ENCODE results near the gene ACSM5.
"Not testable (repeated sequence)": the region's sequence is repeated elsewhere in the genome, so short reads cannot be mapped to it uniquely, and the experiment has no call there.

ACSM5 gene

DNA sequence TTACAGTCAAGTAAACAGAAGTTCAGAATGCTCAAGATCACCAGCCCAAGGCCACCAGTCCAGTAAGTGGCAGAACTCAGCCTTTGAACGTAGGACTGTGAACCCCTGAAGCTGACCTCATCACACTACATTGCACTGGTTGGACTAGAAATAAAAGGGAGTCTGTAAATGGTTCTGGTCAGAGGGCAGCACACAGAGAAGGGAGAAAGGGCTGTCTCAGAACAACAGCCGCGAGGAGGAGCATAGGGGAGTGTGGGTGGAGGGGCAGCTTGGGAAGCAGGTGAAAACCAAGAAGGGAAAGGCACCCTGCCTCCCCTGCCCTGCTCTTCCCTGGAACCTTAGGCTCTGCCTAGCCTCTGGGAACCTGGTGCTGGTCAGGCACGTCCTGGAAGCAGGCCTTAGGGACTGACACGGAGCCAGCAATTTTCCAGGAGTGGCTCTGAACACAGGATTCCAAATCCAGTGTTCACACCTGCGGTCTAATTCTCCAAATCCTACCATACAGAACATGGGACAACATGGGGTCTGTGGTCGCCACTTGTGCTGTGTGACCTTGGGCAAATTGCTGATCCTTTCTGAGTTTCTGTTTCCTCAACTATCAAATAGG, 11.8 kb upstream of the ACSM5 start:
- FAIRE-seq (no peak), DNase-seq (ENCODE audit: low spot score) (no peak)

DNA sequence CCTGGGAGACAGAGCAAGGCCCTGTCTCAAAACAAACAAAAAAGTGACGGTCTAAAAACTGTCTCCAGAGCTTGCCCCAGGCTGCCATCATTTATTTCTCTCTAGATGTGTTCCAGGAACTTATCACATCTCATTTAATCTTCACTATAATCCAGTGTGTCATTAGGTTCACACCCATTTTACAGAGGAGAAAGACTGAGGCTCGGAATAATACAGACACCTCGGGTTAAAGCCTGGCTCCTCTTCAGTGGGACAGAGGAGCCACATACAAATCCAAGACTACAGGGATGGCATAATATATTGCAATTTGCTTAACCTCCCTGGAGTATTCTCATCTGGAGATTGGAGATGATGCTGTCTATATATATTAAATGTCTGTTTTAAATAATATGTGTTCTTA, 10.7 kb upstream of the ACSM5 start:
- no peak for FAIRE-seq
- DNase-seq (ENCODE audit: low spot score): no peak

DNA sequence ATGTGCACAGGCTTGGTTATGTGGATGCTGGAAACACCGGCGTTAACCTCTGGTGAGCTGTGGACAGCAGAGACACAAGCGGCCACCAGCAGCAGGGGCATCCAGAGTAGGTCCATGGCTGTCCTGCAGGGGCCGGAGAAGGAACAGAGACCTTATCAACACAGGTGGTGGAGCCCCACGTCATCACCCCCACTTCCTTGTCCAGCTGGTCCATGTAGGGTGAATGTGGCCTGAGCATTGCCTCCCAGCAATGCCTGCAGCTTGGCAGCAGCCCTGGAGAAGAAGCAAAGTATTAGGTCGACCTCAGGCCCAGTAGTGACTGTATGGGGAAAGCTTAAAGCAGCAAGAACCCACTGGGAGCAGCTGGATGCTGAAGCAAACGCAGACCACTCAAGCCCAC, 10.1 kb upstream of the ACSM5 start:
- FAIRE-seq: no peak

DNA sequence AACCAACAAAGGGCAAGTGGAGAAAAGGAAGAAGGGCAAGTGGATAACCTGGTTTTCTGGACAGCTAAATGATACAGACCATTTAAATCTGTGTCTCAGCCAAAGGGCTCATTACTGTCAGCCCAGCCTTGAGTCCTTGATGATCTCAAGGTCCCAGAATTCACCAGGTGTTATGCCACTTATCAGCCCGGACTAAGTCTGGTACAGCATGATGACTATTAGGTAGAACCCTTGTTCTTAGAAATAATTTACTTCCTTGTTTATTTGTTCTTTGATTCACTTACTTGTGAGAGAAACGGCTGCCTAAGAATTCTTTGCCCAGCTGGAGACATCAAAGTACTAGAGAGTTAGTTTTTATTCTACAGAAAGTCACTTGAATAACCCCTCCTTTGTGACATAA, 8.3 kb upstream of the ACSM5 start:
- FAIRE-seq (no peak), DNase-seq (ENCODE audit: low spot score) (no peak)

More for the DNA sequence above, 10.1 kb upstream of the ACSM5 start:
- DNase-seq (ENCODE audit: low spot score): no peak

DNA sequence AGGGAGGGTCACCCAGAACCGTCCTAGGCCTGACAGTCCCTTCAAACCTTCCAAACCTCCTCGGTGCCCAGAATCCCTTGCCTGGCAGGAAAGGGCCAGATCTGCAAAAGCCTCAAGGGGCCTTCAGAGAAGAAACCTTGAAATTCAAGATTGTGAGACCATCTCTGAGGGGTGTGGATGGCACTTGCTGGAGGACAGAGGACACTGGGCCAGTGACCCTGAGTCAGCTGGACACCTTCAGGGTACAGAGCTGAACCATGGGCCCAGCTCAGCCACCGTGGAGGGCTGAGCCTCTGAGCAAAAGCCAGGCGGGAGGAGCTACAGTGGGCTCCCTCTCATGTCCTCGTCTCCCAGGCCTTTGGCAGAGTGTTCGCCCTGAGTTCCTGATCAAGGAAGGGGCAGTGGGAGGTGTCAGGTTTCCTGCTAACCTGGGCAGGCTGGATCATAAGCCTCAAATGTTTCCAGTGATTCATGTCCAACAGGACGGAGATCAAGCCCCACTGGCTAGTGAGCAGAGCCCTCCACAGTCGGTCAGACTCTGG, 7.8 kb upstream of the ACSM5 start:
- FAIRE-seq (no peak), DNase-seq (ENCODE audit: low spot score) (no peak)

DNA sequence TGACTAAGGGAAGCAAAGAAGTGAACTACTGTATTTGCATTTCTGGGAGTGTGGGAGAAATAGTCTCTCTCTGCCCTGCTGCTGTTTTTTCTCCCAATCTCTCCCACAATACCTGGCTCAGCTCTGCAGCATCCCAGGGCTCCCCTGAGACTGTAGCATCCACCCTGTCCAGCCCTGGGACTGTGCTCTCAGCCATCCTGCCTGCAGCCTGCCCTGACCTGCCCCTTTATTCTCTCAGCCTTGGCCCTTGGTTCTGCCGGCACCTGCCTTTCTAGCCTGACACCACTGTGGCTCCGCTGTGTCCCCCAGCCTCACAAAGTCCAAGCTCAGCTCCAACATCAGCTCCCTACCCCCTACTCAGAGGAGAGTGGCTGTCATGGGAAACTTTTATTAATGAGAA, 6.7 kb upstream of the ACSM5 start:
- no peak for DNase-seq (ENCODE audit: low spot score)
- no peak for FAIRE-seq

DNA sequence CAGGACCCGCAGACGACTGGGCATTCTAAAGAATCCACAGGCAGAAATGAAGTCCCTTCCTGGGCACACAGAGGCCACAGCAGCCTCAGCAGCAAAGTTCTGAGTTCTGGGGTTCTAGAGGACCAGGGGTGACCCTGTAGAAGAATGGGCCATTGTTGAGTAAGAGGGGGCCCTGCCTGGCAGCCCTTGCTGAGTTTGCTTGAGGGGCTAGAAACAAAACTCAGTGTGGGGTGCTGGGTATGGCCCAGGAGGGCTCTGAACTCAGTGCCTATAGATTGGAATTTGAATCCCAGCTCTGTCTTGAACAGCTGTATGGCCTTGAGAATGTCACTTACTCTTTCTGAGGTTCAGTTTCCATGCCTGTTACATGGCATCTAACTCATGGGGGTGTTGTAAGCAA, 4.7 kb upstream of the ACSM5 start, which contains the start of gene PDILT:
Gene PDILT (minus strand): TSS at position 101 of the 400 bp plus-strand sequence. CDS start 5,437 bp downstream, outside the sequence.
- DNase-seq (ENCODE audit: low spot score) (no peak), FAIRE-seq (no peak)

DNA sequence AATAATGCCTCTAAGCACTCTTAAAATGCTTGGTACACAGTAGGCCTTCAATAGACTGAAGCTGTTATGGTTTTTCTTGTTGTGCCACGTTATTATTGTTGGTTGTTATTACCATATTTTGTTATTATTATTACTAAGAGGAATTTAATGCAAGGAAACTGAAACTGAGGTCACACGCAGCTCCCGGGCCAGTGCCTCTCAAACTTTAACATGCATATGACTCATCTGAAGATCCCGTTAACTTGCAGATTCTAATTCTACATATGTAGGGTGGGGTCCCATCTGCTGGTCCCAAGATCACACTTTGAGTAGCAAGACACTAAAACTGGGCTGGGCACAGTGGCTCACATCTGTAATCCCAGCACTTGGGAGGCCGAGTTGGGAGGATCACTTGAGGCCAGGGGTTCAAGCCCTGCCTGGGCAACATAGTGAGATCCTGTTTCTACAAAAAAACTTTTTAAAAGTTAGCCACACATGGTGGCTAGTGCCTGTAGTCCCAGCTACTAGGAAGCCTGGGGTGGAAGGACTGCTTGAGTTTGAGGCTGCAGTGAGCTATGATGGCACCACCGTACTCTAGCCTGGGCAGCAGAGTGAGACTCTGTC, 888 bp downstream of the ACSM5 start:
- no peak for DNase-seq (ENCODE audit: low spot score)

DNA sequence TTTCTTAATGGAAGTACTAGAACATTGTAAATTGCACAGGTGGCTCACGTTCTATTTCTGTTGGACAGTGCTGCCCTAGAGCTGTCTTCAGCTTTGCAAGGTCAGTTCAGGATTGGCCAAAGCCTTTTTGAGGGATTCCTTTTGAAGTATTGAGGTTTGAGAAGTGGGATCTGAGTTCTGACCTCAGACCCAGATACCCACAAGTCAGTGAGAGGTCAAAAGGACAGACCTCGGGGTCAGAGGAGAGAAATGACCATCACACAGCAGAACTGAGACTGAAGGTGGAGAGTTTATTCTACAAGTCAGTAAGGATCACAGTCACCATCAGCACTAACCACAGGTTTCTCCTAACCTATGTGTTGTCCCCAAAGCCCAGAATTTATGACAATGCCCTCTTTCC, 1.7 kb downstream of the ACSM5 start:
- DNase-seq (ENCODE audit: low spot score) (no peak), FAIRE-seq (no peak)

More for the DNA sequence above, 888 bp downstream of the ACSM5 start:
- no peak for FAIRE-seq

DNA sequence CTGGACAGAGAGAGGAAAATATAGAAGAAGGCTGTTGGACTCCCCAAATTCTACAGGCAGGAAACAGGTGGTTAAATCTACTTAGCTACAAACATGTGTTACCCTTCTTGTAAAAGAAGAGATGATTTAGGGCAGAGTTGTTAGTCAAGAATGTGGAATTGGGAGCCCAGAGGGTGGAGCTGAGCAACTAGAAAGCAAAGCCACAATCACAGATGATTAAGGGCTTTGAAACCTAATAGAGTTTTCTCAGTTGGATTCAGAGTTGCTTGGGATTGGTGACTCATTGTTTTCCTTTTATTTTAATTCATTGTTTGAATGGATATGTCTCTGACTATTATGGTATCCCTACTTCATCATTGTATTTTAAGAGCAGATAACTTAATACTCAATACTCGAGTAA, 6.2 kb downstream of the ACSM5 start:
- FAIRE-seq (no peak), DNase-seq (ENCODE audit: low spot score) (peak; percentile 14)

DNA sequence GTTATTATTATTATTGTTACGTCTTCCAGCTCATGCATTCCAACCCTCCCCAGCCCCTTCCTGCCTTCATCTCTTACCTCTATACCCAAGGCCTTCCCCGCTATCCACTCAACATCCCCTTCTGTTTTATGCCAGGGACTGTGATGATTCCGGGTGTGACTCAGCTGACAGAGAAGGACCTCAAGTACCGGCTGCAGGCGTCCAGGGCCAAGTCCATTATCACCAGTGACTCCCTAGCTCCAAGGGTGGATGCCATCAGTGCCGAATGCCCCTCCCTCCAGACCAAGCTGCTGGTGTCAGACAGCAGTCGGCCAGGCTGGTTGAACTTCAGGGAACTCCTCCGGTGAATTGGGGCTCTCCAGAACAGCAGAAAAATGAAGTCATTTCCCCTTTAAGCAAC, 9.8 kb downstream of the ACSM5 start:
- not testable (repeated sequence) for FAIRE-seq; DNase-seq (ENCODE audit: low spot score)

DNA sequence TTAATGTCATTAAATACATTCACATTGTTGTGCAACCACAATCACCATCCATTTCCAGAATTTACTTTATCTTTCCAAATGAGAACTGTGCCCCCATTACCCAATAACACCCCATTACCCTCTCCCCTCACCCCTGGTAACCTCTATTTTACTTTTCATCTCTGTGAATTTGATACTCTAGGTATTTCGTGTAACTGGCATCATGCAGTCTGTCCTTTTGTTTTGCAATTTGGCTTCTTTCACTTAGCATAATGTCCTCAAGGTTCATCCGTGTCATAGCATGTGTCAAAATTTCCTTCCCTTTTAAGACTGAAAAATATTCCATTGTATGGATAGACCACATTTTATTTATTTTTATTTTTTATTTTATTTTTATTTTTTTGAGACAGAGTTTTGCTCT, 12.4 kb downstream of the ACSM5 start:
- not testable (repeated sequence) for FAIRE-seq; DNase-seq (ENCODE audit: low spot score)

DNA sequence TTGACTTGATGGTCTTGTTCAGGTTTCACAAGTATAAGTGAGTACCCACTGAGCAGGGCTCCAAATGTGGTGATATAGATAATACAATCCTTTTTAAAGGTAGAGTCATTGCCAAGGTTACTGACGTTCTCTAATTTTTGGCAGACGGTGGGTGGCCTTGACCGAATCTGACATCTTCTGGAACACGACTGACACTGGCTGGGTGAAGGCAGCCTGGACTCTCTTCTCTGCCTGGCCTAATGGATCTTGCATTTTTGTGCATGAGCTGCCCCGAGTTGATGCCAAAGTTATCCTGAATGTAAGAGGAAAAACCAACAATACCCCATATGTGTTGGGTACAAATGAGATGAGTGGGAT, 14.4 kb downstream of the ACSM5 start:
- DNase-seq (ENCODE audit: low spot score); FAIRE-seq: not testable (repeated sequence)

DNA sequence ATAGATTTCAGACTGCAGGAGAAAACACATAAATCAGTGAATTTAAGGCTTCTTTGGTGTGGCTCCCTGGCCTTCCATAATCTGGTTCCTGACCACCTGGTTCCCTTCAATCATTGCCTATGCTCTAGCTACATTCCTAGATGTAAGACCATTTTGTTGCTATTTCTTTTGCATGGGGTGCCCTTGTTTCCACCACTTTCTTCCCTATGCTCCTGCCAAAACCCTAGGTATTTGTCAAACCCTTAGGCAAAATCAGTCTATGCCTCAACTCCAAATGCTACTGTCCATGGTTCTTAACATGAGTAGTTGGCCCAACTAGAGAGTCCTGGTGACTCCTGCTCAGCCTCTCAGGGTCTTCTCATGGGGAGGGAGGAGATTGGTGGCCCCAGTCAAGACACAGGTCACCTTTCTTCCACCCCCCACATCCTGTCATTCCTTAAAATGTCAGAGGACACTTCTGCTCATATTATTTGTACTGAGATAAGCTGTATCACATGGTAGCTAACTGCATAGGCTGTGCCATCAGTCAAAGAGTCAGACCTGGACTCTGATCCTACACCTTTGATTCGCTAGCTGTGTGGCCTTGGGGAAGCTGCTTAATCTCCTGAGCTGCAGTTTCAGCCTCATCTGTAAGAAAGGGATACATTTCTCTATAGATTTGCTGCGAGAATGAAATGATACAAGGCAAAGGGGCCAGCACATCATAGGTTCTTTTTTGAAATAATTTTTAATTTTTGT, 15.0 kb downstream of the ACSM5 start:
- no peak for FAIRE-seq
- no peak for DNase-seq (ENCODE audit: low spot score)

DNA sequence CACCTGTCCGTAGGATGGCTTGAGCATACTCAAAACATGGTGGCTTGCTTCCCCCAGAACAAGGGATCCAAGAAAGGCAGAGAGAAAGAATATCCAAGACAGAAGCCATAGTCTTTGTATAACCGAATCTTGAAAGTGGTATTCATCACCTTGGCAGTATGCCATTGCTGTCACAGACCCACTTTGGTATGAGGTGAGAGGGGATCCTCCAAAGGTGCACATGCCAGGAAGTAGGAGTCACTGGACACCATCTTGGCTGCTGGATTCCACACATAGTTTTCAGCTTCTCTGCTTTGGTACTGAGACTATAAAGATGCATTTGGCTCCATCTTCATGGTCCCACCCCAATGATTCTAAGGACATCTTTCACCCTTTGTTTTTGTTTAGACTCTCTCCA, 18.1 kb downstream of the ACSM5 start:
- FAIRE-seq: not testable (repeated sequence)
- peak; percentile 27 for DNase-seq (ENCODE audit: low spot score)

DNA sequence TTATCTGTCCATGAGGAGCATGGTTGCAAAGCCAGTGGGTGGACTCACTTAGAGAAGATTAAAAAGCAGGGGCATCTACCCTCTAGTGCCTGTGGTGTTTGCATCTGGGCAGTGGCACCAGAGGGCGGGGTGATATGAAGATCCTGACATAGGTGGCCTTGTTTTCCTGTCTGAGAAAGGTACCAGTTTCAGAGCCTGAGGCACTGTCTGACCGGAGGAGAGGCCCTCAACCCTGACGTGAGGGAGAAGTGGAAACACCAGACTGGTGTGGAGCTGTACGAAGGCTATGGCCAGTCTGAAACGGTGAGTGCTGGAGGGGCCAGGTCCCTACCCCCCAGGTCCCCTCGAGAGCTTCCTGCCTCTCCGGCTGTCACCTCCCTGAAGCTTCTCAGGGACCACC, 20.2 kb downstream of the ACSM5 start:
- not testable (repeated sequence) for DNase-seq (ENCODE audit: low spot score); FAIRE-seq

DNA sequence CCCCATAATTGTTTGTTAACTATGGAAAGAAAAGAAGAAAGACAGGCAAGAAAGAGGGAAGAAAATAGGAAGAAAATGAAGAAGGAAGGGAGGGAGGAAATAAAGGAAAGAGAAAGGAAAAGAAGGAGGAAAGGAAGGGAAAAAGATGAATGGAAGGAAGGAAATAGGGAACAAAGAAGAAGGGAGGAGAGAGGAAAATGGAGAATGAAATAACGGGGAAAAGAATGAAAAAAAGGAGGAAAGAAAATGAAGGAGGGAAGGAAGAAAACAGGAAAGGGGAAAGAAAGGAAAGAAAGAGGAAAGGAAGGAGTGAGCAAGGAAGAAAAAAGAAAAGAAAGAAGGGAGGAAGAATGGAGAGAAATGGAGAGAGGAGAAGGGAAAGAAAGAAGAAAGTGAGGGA, 21.1 kb downstream of the ACSM5 start:
- DNase-seq (ENCODE audit: low spot score); FAIRE-seq: not testable (repeated sequence)

DNA sequence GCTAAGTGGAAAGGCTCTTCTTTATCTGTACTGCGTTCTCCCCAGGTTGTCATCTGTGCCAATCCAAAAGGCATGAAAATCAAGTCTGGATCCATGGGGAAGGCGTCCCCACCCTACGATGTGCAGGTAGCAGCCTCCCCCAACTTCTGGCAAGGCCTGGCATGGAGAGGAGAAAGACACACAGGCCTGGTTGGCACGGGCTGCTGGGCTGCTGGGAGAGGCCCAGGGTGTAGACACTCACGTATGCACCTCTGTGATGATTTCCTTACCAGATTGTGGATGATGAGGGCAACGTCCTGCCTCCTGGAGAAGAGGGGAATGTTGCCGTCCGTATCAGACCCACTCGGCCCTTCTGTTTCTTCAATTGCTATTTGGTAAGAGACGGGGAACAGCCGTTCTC, 21.6 kb downstream of the ACSM5 start:
- FAIRE-seq (no peak), DNase-seq (ENCODE audit: low spot score) (no peak)

DNA sequence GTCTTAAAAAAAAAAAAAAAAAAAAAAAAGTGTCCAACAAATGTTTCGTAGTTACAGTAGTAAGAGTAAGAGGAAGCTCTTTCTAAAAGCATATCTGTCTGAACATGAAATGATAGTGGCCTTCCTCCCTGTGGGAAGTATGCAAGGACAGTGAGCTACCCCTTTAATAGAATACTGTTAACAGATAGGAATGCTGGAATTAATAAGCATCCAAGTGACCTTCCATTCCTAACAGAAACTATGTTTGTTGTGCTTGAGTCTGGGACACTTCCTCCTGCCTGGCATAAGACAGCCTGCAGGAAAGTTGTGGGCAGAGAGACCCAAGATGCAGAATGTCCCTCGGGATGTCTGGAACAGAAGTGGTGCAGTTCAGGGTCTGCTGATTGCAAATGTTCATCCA, 29.6 kb downstream of the ACSM5 start:
- FAIRE-seq: not testable (repeated sequence)

DNA sequence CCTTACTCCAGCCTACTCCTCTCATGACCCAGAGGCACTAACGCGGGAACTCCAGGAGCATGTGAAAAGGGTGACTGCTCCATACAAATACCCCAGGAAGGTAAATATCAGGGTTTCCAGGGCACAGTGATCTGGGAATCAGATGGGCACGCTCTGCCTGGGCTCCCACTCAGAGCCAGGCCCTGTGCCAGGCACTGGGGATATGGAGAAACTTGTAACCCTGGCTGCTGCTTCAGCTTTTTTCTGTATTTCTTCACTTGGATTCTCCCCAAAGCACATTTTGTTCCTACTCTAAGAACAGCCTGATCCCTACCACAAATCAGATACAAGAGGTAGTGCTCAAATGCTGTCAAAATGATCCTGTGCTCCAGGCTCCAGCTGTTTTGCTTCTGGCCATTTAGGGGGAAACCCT, 30.5 kb downstream of the ACSM5 start:
- FAIRE-seq; DNase-seq (ENCODE audit: low spot score): not testable (repeated sequence)

More for the DNA sequence above, 29.6 kb downstream of the ACSM5 start:
- DNase-seq (ENCODE audit: low spot score): not testable (repeated sequence)

DNA sequence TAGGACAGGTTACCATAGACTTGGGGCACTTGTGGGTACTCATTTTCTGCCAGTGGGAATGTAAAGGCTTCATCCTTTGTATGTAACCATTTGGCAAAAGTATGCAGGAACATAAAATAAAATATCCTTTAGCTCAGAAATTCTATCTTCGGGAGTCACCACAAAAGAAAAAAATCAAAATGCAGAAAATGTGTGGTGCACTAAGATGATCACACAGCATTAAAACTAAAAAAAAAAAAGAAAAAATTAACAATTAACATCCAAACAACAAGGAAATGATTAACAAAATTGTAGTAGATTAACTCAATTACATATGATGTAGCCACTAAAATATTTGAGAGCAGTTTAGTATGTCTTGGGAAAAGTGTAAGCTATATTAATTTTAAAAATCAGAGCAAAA, 31.4 kb downstream of the ACSM5 start:
- not testable (repeated sequence) for FAIRE-seq; DNase-seq (ENCODE audit: low spot score)

DNA sequence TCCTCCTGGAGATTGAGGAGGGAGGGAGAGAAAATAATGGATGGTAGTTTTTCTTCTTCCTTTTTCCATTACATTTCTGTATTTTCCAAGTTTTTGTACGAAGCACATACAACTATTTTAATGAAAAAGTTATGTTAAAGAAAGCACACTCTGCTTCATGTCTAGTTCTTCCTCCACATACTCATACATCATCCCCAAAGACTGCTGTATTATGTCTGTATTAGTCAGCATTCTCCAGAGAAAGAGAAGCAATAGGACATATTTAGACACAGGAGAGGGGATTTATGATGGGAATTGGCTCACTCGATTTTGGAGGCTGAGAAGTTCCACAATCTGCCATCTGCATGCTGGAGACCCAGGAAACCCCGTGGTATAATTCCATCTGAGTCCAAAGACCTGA, 31.9 kb downstream of the ACSM5 start:
- FAIRE-seq (no peak), DNase-seq (ENCODE audit: low spot score) (no peak)
